ENCODE data around the gene STT3B. TPM values are rescaled to one million over a fixed set of nuclear protein-coding genes. Genes with fewer than 3 reads are reported as not detected.

The STT3B gene
- total and polyA plus RNA-seq, 2 of the 13 experiments (the other 11 are each of a cell fraction or from before 2014, with no cell fraction given): 85.0 to 205 TPM

DNA sequence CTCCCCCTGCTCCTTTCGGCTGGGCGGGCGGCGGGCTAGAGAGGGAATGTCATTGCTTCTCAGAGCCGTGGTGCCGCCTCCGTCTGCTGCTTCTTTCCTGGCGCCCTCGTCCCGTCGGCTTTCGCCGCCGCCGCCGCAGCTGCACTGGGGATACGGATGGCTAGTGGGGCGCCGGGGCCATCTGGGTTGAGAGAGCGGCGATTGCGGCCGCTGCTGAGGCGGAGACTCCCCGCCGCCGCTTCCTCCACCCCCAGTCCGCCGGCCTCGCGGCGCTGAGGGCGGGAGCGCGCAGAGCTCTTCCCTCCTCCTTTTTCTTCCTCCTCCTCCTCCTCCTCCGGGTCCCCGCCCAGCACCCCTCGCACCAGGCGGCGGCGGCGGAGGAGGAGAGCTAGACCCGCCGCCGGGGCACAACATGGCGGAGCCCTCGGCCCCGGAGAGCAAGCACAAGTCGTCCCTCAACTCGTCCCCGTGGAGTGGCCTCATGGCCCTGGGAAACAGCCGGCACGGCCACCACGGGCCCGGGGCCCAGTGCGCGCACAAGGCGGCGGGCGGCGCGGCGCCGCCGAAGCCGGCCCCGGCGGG, at the start of gene STT3B (continued):
- TF ChIP-seq, protein P1, sequence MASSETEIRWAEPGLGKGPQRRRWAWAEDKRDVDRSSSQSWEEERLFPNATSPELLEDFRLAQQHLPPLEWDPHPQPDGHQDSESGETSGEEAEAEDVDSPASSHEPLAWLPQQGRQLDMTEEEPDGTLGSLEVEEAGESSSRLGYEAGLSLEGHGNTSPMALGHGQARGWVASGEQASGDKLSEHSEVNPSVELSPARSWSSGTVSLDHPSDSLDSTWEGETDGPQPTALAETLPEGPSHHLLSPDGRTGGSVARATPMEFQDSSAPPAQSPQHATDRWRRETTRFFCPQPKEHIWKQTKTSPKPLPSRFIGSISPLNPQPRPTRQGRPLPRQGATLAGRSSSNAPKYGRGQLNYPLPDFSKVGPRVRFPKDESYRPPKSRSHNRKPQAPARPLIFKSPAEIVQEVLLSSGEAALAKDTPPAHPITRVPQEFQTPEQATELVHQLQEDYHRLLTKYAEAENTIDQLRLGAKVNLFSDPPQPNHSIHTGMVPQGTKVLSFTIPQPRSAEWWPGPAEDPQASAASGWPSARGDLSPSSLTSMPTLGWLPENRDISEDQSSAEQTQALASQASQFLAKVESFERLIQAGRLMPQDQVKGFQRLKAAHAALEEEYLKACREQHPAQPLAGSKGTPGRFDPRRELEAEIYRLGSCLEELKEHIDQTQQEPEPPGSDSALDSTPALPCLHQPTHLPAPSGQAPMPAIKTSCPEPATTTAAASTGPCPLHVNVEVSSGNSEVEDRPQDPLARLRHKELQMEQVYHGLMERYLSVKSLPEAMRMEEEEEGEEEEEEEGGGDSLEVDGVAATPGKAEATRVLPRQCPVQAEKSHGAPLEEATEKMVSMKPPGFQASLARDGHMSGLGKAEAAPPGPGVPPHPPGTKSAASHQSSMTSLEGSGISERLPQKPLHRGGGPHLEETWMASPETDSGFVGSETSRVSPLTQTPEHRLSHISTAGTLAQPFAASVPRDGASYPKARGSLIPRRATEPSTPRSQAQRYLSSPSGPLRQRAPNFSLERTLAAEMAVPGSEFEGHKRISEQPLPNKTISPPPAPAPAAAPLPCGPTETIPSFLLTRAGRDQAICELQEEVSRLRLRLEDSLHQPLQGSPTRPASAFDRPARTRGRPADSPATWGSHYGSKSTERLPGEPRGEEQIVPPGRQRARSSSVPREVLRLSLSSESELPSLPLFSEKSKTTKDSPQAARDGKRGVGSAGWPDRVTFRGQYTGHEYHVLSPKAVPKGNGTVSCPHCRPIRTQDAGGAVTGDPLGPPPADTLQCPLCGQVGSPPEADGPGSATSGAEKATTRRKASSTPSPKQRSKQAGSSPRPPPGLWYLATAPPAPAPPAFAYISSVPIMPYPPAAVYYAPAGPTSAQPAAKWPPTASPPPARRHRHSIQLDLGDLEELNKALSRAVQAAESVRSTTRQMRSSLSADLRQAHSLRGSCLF (CRISPR knock-in tag; IDR thresholded peaks at IDR 0.05; ENCODE audit: borderline replicate concordance): no peak
- TF ChIP-seq AGO1 (IDR thresholded peaks at IDR 0.05; ENCODE audit: low read depth, low read length, poor library complexity, severe bottlenecking) (no peak), ZBTB1 (CRISPR knock-in tag; IDR thresholded peaks at IDR 0.05; ENCODE audit: borderline replicate concordance) (no peak; the same call in 1 of the 2 replicates), ZNF121 (CRISPR knock-in tag; IDR thresholded peaks at IDR 0.05) (no peak), CENPT (CRISPR knock-in tag; IDR thresholded peaks at IDR 0.05; ENCODE audit: low read depth) (no peak), HNF4A (CRISPR knock-in tag; IDR thresholded peaks at IDR 0.05) (no peak), TOE1 (CRISPR knock-in tag; IDR thresholded peaks at IDR 0.05) (no peak), NFRKB (IDR thresholded peaks at IDR 0.05) (no peak), SCMH1 (CRISPR knock-in tag; IDR thresholded peaks at IDR 0.05; ENCODE audit: borderline replicate concordance) (no peak), ZBTB25 (CRISPR knock-in tag; IDR thresholded peaks at IDR 0.05) (0 out of 2 replicates have a peak, but pooled peaks have one; percentile 9), ZNF44 (CRISPR knock-in tag; IDR thresholded peaks at IDR 0.05) (no peak), ZBTB4 (CRISPR knock-in tag; IDR thresholded peaks at IDR 0.05; ENCODE audit: borderline replicate concordance) (no peak), TOPORS (CRISPR knock-in tag; IDR thresholded peaks at IDR 0.05) (peak; percentile 30; the same call in 1 of the 2 replicates), ZNF296 (CRISPR knock-in tag; conservative IDR thresholded peaks at IDR 0.05) (no peak), FIP1L1 (IDR thresholded peaks at IDR 0.05; ENCODE audit: borderline replicate concordance, insufficient read depth, low read depth, low read length) (peak; percentile 47; the same call in 1 of the 2 replicates), ZNF282 (IDR thresholded peaks at IDR 0.05; ENCODE audit: partially characterized antibody) (no peak)
- TF ChIP-seq, protein P2, sequence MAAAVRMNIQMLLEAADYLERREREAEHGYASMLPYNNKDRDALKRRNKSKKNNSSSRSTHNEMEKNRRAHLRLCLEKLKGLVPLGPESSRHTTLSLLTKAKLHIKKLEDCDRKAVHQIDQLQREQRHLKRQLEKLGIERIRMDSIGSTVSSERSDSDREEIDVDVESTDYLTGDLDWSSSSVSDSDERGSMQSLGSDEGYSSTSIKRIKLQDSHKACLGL (CRISPR knock-in tag; IDR thresholded peaks at IDR 0.05): no peak
- TF ChIP-seq, protein P3, sequence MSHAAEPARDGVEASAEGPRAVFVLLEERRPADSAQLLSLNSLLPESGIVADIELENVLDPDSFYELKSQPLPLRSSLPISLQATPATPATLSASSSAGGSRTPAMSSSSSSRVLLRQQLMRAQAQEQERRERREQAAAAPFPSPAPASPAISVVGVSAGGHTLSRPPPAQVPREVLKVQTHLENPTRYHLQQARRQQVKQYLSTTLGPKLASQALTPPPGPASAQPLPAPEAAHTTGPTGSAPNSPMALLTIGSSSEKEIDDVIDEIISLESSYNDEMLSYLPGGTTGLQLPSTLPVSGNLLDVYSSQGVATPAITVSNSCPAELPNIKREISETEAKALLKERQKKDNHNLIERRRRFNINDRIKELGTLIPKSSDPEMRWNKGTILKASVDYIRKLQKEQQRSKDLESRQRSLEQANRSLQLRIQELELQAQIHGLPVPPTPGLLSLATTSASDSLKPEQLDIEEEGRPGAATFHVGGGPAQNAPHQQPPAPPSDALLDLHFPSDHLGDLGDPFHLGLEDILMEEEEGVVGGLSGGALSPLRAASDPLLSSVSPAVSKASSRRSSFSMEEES (CRISPR knock-in tag; IDR thresholded peaks at IDR 0.05): peak; percentile 8; the same call in 1 of the 2 replicates
